HepG2 (cell line): ENCODE measurements around the gene STARD10. TPM values are rescaled to one million over a fixed set of nuclear protein-coding genes. Genes with fewer than 3 reads are reported as not detected.

Experiments used
- FOXC1 ChIP-seq: sonication (generic); formaldehyde crosslinking; IDR thresholded peaks from 2 replicates; pipeline ENCODE4 v1.8.0; 2022; ENCODE audit warnings: mild to moderate bottlenecking, missing genetic modification reagents, borderline replicate concordance
- KDM1A ChIP-seq: IDR thresholded peaks from 2 replicates; pipeline ENCODE4 v1.6.1; 2016; ENCODE audit warnings: missing compliant biosample characterization
- KDM3A ChIP-seq: IDR thresholded peaks from 2 replicates; pipeline ENCODE4 v1.6.1; 2018; ENCODE audit warnings: low read depth, missing compliant biosample characterization
- MBD4 ChIP-seq: IDR thresholded peaks from 2 replicates; pipeline ENCODE4 v1.6.1; 2012; ENCODE audit warnings: low read length, inconsistent platforms, borderline replicate concordance
- NONO ChIP-seq, 2 experiments: fragments of 450-650 bp in 1 of 2; sonication (generic) in 1 of 2; formaldehyde crosslinking in 1 of 2; IDR thresholded peaks in 1 of 2; conservative IDR thresholded peaks in 1 of 2; 2 replicates each; pipeline versions ENCODE4 v1.6.1 to v1.8.0; 2017 to 2022; ENCODE audit warnings: mild to moderate bottlenecking in 1 of 2, missing genetic modification reagents in 1 of 2, moderate library complexity in 1 of 2
- RAD21 ChIP-seq: fragments of 450-650 bp; formaldehyde crosslinking; IDR thresholded peaks from 2 replicates; pipeline ENCODE4 v1.5.0; 2020; ENCODE audit warnings: mild to moderate bottlenecking
- REXO4 ChIP-seq: sonication (generic); formaldehyde crosslinking; IDR thresholded peaks from 2 replicates; pipeline ENCODE4 v1.8.0; 2022; ENCODE audit warnings: missing genetic modification reagents, mild to moderate bottlenecking, borderline replicate concordance
- TIGD3 ChIP-seq: sonication (generic); formaldehyde crosslinking; IDR thresholded peaks from 2 replicates; pipeline ENCODE4 v1.5.1; 2020; ENCODE audit warnings: mild to moderate bottlenecking, missing genetic modification reagents, borderline replicate concordance
- ZBTB8A ChIP-seq: sonication (generic); formaldehyde crosslinking; IDR thresholded peaks from 2 replicates; pipeline ENCODE4 v1.4.0; 2020; ENCODE audit warnings: mild to moderate bottlenecking, low read depth, missing genetic modification reagents, borderline replicate concordance
- ZC3H13 ChIP-seq: sonication (generic); formaldehyde crosslinking; IDR thresholded peaks from 2 replicates; pipeline ENCODE4 v1.8.1; 2023; ENCODE audit warnings: mild to moderate bottlenecking, missing genetic modification reagents, moderate library complexity
- ZFP82 ChIP-seq: sonication (generic); formaldehyde crosslinking; IDR thresholded peaks from 2 replicates; pipeline ENCODE4 v1.5.1; 2020; ENCODE audit warnings: mild to moderate bottlenecking, missing genetic modification reagents, borderline replicate concordance
- ZNF205 ChIP-seq: IDR thresholded peaks from 2 replicates; pipeline ENCODE4 v1.6.1; 2018; ENCODE audit warnings: missing biosample characterization, missing genetic modification reagents
- ZNF275 ChIP-seq: sonication (generic); formaldehyde crosslinking; IDR thresholded peaks from 2 replicates; pipeline ENCODE4 v1.8.0; 2022; ENCODE audit warnings: missing genetic modification reagents, mild to moderate bottlenecking, inconsistent platforms, borderline replicate concordance
- ZNF296 ChIP-seq: sonication (generic); formaldehyde crosslinking; conservative IDR thresholded peaks from 2 replicates; pipeline ENCODE4 v1.5.0; 2020; ENCODE audit warnings: mild to moderate bottlenecking, missing genetic modification reagents
- ZNF567 ChIP-seq: sonication (generic); formaldehyde crosslinking; IDR thresholded peaks from 2 replicates; pipeline ENCODE4 v1.8.1; 2023; ENCODE audit warnings: mild to moderate bottlenecking, missing genetic modification reagents, borderline replicate concordance
- polyA plus RNA-seq, 8 experiments: library from polyadenylated mRNA; depleted of rRNA in 3 of 8; stranded (reverse) in 7 of 8; unstranded in 1 of 8; fragments of >200 nt; fragmentation: Illumina TruSeq in 4 of 8; extraction: Trizol in 4 of 8; gene quantifications; 2 replicates each; pipeline versions ENCODE4 v1.2.1 to v1.2.3, GENCODE V29; 2011 to 2016; ENCODE audit warnings: low read depth in 4 of 8, missing spikeins in 1 of 8, mixed read lengths in 1 of 8; ENCODE audit not compliant: insufficient read depth in 1 of 8
- total RNA-seq, 5 experiments: library from RNA; depleted of rRNA; stranded (reverse); fragments of >200 nt; fragmentation: Illumina TruSeq; extraction: Trizol; gene quantifications; 2 replicates each; pipeline ENCODE4 v1.2.3, GENCODE V29; 2016; ENCODE audit warnings: low read depth in 1 of 5
- TF ChIP-seq, protein P1 (sequence below): IDR thresholded peaks from 2 replicates; pipeline ENCODE4 v1.6.1; 2018; ENCODE audit warnings: missing genetic modification reagents, mild to moderate bottlenecking, missing compliant biosample characterization
- TF ChIP-seq, protein P2 (sequence below): sonication (generic); formaldehyde crosslinking; IDR thresholded peaks from 2 replicates; pipeline ENCODE4 v1.5.0; 2020; ENCODE audit warnings: mild to moderate bottlenecking, missing genetic modification reagents

Gene STARD10
- total and polyA plus RNA-seq, 2 of the 13 experiments (the other 11 are each of a cell fraction or from before 2014, with no cell fraction given): 260 to 341 TPM

DNA sequence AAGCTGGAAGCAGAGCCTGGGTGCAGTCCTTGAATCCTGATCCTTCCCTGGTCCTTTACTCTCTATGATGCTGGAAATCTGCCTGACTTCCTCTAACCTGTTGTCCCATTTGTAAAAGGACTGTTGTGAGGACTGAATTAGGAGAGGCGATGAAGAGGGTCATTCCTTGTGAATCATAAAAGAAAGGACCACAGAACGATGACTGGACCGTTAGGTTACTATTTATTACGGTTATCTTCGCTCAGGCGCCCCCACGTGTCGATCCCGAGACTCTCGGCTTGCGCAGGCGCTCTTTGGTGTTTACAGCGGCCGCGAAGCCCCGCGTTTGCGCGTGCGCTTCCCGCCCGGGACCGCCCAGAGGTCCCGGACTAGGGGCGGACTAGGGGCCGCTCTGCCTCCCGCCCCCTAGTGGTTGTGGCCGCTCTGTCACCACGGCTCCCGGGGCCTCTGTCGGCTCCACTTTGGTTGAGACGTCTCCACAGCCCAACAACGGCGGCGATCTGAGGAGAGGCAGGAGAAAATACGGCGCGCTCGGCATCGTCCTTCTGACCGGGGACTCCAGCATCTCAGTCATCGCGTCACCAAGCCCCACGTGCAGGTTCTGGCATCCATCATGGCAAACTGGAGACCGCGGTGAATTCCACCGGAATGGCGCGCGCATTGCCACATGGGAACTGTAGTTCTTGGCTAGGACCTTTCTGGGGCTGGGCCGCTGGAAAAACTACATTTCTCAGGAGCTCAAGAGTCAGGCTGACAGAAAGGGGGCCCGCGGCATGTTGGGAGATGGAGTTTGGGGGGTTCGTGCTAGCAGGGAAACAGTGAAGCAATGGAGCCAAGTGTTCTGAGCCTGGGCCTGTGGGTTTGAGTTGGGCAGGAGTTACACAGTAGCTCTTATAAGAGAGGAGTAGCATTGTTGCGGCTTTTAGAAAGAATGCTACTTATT is at the start of gene STARD10 (continued):
- TF ChIP-seq RAD21 (CRISPR knock-in tag) (peak; percentile 93), ZC3H13 (CRISPR knock-in tag) (0 out of 2 replicates have a peak, but pooled peaks have one; percentile 65), ZNF296 (CRISPR knock-in tag) (no peak), KDM3A (CRISPR knock-in tag) (no peak), ZNF567 (no peak), ZBTB8A (CRISPR knock-in tag) (no peak), FOXC1 (CRISPR knock-in tag) (no peak), ZNF275 (CRISPR knock-in tag) (no peak), TIGD3 (CRISPR knock-in tag) (no peak), ZNF205 (CRISPR knock-in tag) (no peak), ZFP82 (0 out of 2 replicates have a peak, but pooled peaks have one; percentile 66), NONO (IDR thresholded peaks at IDR 0.05) (no peak), NONO (CRISPR knock-in tag; conservative IDR thresholded peaks at IDR 0.05) (peak; percentile 71; the same call in 1 of the 2 replicates), KDM1A (CRISPR knock-in tag) (no peak), REXO4 (CRISPR knock-in tag) (no peak), MBD4 (no peak)
- TF ChIP-seq, protein P1, sequence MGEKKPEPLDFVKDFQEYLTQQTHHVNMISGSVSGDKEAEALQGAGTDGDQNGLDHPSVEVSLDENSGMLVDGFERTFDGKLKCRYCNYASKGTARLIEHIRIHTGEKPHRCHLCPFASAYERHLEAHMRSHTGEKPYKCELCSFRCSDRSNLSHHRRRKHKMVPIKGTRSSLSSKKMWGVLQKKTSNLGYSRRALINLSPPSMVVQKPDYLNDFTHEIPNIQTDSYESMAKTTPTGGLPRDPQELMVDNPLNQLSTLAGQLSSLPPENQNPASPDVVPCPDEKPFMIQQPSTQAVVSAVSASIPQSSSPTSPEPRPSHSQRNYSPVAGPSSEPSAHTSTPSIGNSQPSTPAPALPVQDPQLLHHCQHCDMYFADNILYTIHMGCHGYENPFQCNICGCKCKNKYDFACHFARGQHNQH (CRISPR knock-in tag): peak; percentile 86
- TF ChIP-seq, protein P2, sequence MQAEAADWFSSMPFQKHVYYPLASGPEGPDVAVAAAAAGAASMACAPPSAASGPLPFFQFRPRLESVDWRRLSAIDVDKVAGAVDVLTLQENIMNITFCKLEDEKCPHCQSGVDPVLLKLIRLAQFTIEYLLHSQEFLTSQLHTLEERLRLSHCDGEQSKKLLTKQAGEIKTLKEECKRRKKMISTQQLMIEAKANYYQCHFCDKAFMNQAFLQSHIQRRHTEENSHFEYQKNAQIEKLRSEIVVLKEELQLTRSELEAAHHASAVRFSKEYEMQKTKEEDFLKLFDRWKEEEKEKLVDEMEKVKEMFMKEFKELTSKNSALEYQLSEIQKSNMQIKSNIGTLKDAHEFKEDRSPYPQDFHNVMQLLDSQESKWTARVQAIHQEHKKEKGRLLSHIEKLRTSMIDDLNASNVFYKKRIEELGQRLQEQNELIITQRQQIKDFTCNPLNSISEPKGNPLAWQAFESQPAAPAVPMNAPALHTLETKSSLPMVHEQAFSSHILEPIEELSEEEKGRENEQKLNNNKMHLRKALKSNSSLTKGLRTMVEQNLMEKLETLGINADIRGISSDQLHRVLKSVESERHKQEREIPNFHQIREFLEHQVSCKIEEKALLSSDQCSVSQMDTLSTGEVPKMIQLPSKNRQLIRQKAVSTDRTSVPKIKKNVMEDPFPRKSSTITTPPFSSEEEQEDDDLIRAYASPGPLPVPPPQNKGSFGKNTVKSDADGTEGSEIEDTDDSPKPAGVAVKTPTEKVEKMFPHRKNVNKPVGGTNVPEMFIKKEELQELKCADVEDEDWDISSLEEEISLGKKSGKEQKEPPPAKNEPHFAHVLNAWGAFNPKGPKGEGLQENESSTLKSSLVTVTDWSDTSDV (CRISPR knock-in tag): no peak
